HCT116 (cell line): Measurements from ENCODE around the gene TAMALIN. TPM values are rescaled to one million over a fixed set of nuclear protein-coding genes. Genes with fewer than 3 reads are reported as not detected.

ENCODE experiments used
- ATAC-seq: fragments of 200-7000 bp; cut with Tn5 transposase; 2 replicates; pipeline ENCODE4 v1.9.1; 2020; ENCODE audit warnings: mild to moderate bottlenecking, moderate library complexity
- BruUV-seq: library from RNA; stranded (reverse); fragments of 400-500 nt; replicated peaks from 2 replicates; lab custom pipeline; 2021; lab: Mats Ljungman, UMichigan
- CTCF ChIA-PET: fragments of 300-600 bp; sonication (Branson Sonifier 250); formaldehyde crosslinking; loops from one replicate; lab custom pipeline; 2021; ENCODE audit warnings: antibody characterized with exemption; lab: Charles Lee
- POLR2A ChIA-PET: fragments of 300-600, 350-600 bp; sonication (Branson Sonifier 250); formaldehyde crosslinking; loops from one replicate; lab custom pipeline; 2021; ENCODE audit warnings: antibody characterized with exemption; lab: Charles Lee
- RAD21 ChIA-PET, 2 experiments: fragments of 300-600 bp; sonication (Branson Sonifier 250); formaldehyde crosslinking; loops; one replicate each; lab custom pipeline; 2023; ENCODE audit warnings: low total read pairs in 2 of 2; ENCODE audit not compliant: uncharacterized antibody in 2 of 2, unreplicated experiment in 2 of 2, low non-redundant PET in 1 of 2; lab: Charles Lee
- DNase-seq: peaks from one replicate; pipeline ENCODE4 v3.0.0-alpha.2; 2010; ENCODE audit warnings: low read depth, low spot score
- H2AFZ ChIP-seq: fragments of 200-600 bp; shearing (Covaris generic), sonication (generic); 2 replicates; pipeline ENCODE4 v1.6.1; 2017; ENCODE audit warnings: low read depth, mixed run types, mixed read lengths, antibody characterized with exemption, low read length; ENCODE audit not compliant: poor library complexity, severe bottlenecking
- H3K27ac ChIP-seq: 2 replicates; pipeline ENCODE4 v1.5.1; 2012; ENCODE audit warnings: low read depth, low read length
- H3K27me3 ChIP-seq: fragments of 200-600 bp; sonication (generic); 2 replicates; pipeline ENCODE4 v1.6.1; 2016; ENCODE audit warnings: mixed run types, low read length, mixed read lengths; ENCODE audit not compliant: insufficient read depth
- H3K36me3 ChIP-seq, 2 experiments: fragments of 200-500 bp in 1 of 2; fragments of 200-600 bp in 1 of 2; sonication (Bioruptor generic) in 1 of 2; sonication (generic) in 1 of 2; 2 replicates each; pipeline versions ENCODE4 v1.5.1 to v1.6.1; 2014 to 2016; ENCODE audit warnings: low read length in 2 of 2, inconsistent platforms in 1 of 2, mixed read lengths in 1 of 2, mixed run types in 1 of 2; ENCODE audit not compliant: insufficient read depth in 2 of 2, control insufficient read depth in 1 of 2
- H3K4me1 ChIP-seq, 2 experiments: fragments of 200-600 bp in 1 of 2; sonication (generic) in 1 of 2; 2 replicates each; pipeline versions ENCODE4 v1.5.1 to v1.6.1; 2012 to 2017; ENCODE audit warnings: low read length in 2 of 2, inconsistent platforms in 1 of 2, mild to moderate bottlenecking in 1 of 2, mixed read lengths in 1 of 2, mixed run types in 1 of 2, moderate library complexity in 1 of 2; ENCODE audit not compliant: insufficient read depth in 2 of 2, control insufficient read depth in 1 of 2
- H3K4me2 ChIP-seq: fragments of 200-600 bp; sonication (generic); 2 replicates; pipeline ENCODE4 v1.6.1; 2017; ENCODE audit warnings: mixed run types, low read length, mixed read lengths
- H3K4me3 ChIP-seq, 2 experiments: fragments of 200-600 bp in 1 of 2; sonication (generic) in 1 of 2; replicated peaks in 1 of 2; 2 replicates each; pipeline ENCODE4 v1.5.1; 2011 to 2016; ENCODE audit warnings: low read length in 2 of 2, control low read depth in 1 of 2, low read depth in 1 of 2, mild to moderate bottlenecking in 1 of 2, mixed read lengths in 1 of 2, mixed run types in 1 of 2
- H3K79me2 ChIP-seq: fragments of 200-600 bp; sonication (generic); 2 replicates; pipeline ENCODE4 v1.6.1; 2017; ENCODE audit warnings: mild to moderate bottlenecking, mixed run types, low read length, moderate library complexity, mixed read lengths; ENCODE audit not compliant: insufficient read depth
- H3K9ac ChIP-seq: fragments of 200-600 bp; sonication (generic); 2 replicates; pipeline ENCODE4 v1.6.1; 2016; ENCODE audit warnings: low read length, mixed read lengths
- H3K9me2 ChIP-seq: fragments of 200-600 bp; sonication (generic), shearing (Covaris generic); 2 replicates; pipeline ENCODE4 v1.6.1; 2017; ENCODE audit warnings: mixed run types, mild to moderate bottlenecking, moderate library complexity; ENCODE audit not compliant: insufficient read depth
- H3K9me3 ChIP-seq, 2 experiments: fragments of 200-500 bp in 1 of 2; fragments of 200-600 bp in 1 of 2; sonication (Bioruptor generic) in 1 of 2; sonication (generic) in 1 of 2; 2 replicates each; pipeline ENCODE4 v1.6.1; 2014 to 2017; ENCODE audit warnings: low read length in 2 of 2, mixed read lengths in 2 of 2, inconsistent platforms in 1 of 2, low read depth in 1 of 2, mild to moderate bottlenecking in 1 of 2, mixed run types in 1 of 2, moderate library complexity in 1 of 2; ENCODE audit not compliant: control insufficient read depth in 1 of 2, insufficient read depth in 1 of 2
- H4K20me1 ChIP-seq: fragments of 200-600 bp; sonication (generic), shearing (Covaris generic); 2 replicates; pipeline ENCODE4 v1.6.1; 2017; ENCODE audit warnings: mixed run types, mild to moderate bottlenecking, moderate library complexity; ENCODE audit not compliant: insufficient read depth
- EZH2phosphoT487 ChIP-seq: fragments of 200-600 bp; IDR thresholded peaks from 2 replicates; pipeline ENCODE4 v1.6.1; 2018; ENCODE audit warnings: antibody characterized with exemption, borderline replicate concordance
- POLR2A ChIP-seq: IDR thresholded peaks from 2 replicates; pipeline ENCODE4 v1.7.0; 2011; ENCODE audit warnings: borderline replicate concordance; ENCODE audit not compliant: insufficient read depth, insufficient read length; ENCODE audit errors: extremely low read depth
- TCF7L2 ChIP-seq: IDR thresholded peaks from 2 replicates; pipeline ENCODE4 v1.7.0; 2011; ENCODE audit warnings: borderline replicate concordance, inconsistent platforms; ENCODE audit not compliant: insufficient read depth, insufficient read length; ENCODE audit errors: extremely low read depth
- intact Hi-C: fragments of 100-400 bp; cut with micrococcal nuclease; formaldehyde crosslinking; loops from 2 replicates; pipeline ENCODE4 v1.10.0; 2022
- total RNA-seq: library from RNA; stranded (reverse); gene quantifications from one replicate; pipeline ENCODE4 v1.2.1, GENCODE V29; 2021; ENCODE audit not compliant: unreplicated experiment
- TF ChIP-seq, protein P1 (sequence below): IDR thresholded peaks from 2 replicates; pipeline ENCODE4 v1.6.1; 2011; ENCODE audit warnings: mild to moderate bottlenecking, low read length, moderate library complexity; ENCODE audit not compliant: insufficient replicate concordance; ENCODE audit errors: extremely low read depth
- TF ChIP-seq, protein P2 (sequence below): IDR thresholded peaks from 2 replicates; pipeline ENCODE4 v1.6.1; 2012

TAMALIN gene
- total RNA-seq, 1 experiment from 2014 or later, result 1.1 TPM

DNA sequence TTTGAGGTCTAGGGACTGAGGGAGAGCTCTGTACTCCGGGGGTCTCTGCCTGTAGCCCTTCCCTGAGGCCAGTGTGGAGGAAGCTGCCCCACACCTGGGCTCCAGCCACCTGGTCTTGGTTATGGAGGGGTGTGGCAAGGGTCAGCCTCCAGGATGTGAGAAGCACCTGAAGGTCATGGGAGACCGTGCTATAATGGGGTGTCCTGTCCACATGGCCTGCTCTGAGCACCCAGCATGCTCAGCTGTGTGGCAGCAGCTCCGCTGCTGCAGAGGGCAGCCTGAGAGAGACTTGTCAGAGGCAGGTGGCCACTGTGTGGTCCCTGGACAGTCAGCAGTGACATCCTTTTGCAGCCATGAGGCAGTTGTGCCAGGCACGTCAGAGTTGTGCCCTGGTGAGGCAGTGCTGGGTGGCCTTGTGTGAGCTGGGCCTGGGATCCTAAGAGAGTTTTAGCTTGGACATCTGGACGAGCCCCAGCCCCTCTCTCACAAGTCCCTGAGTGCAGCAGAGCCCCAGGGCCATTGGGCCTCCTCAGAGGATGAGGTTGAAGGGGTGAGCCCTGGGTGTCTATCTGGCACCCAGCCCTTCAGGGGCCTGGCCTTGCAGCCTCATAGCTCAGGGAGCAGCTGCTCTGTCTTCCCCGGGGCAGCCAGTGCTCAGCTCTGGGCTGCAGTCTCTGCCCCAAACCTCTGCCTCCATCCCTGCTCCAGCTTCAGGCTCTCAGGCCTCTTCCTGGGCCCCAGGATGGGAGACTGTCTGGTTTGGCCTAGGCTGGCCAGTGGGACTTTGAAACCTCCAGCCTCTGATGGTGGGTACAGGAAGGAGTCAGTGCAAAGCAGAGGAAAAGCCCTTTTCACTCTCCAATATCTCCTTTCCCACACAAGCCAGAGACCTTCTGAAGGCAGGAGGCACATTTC, 55.7 kb downstream of the TAMALIN start (continued):
- TF ChIP-seq, protein P1, sequence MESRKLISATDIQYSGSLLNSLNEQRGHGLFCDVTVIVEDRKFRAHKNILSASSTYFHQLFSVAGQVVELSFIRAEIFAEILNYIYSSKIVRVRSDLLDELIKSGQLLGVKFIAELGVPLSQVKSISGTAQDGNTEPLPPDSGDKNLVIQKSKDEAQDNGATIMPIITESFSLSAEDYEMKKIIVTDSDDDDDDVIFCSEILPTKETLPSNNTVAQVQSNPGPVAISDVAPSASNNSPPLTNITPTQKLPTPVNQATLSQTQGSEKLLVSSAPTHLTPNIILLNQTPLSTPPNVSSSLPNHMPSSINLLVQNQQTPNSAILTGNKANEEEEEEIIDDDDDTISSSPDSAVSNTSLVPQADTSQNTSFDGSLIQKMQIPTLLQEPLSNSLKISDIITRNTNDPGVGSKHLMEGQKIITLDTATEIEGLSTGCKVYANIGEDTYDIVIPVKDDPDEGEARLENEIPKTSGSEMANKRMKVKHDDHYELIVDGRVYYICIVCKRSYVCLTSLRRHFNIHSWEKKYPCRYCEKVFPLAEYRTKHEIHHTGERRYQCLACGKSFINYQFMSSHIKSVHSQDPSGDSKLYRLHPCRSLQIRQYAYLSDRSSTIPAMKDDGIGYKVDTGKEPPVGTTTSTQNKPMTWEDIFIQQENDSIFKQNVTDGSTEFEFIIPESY, result no peak
- no peak for TF ChIP-seq EZH2phosphoT487
- no peak for TF ChIP-seq POLR2A

DNA sequence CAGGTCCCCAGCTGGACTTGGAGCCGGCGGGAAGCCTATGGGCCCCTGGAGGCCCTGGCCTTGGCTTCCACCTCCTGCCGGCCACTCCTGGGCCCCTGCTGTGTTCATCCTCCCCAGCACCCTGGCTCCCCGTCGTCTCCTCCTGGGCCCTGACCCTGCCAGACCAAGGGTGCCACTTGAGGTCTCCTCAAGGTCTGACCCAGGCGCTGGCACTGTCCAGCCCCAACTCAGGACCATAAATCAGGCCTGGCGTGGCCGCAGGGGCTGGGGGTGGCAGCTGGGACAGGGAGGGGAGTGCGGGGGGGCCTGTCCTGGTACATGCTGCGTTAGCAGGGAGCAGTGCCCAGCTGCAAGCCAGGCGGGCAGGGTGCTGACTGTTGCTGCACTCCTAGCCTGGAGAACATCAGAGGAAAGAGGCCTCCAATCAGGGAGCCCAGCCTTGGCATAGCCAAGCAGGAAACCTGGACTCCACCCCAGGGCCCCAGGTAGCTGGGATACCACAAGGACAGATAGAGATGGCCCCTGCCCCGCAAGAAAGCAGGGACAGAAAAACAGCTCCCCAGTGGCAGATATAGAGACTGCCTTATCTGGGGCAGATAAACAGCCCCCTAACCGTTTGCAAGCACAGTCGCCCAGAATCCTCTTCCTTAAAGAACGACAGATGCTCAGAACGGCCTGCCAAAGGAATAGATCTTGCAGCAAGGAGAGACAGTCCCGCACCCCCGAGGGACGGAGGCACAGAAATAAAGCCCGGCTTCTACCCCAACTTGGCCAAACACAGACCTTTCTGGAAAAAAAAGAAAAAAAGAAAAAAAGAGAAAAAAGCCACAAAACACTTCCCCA, 56.6 kb downstream of the TAMALIN start:
- Histone ChIP-seq H3K4me1 (peaks cover 0 to 20% of the 10 kb centered on the region in 2 experiments; a peak in 2 of 4 replicates), H3K9me2 (no peaks in the 10 kb centered on the region), H3K4me3 (no peak overlapping the region), H4K20me1 (no peaks in the 10 kb centered on the region), H3K27me3 (no peaks in the 10 kb centered on the region), H3K27ac (no peak overlapping the region), H3K4me2 (peak overlapping the region; percentile 44; the same call in 1 of the 2 replicates), H3K9ac (0 out of 2 replicates have a peak overlapping the region, but pooled peaks have one; percentile 20), H3K9me3 (no peaks in the 10 kb centered on the region), H3K36me3 (no peaks in the 10 kb centered on the region; a peak in 1 of 4 replicates), H2AFZ (no peak overlapping the region), H3K79me2 (no peaks in the 10 kb centered on the region)
- ChIA-PET POLR2A (interaction anchor here (1.4 to 2.2 kb wide), 2 partner anchors 12 to 13 kb away, joined by 7 to 15 read pairs; partner anchors contain the start of gene NR4A1), CTCF (interaction anchor here (5.7 kb wide), 1 partner anchor 38 kb away, joined by 27 read pairs; no protein-coding TSS in a partner anchor), RAD21 (interaction anchor here in 1 of 2 experiments (0.6 kb wide), 1 partner anchor 39 kb away, joined by 5 read pairs; no protein-coding TSS in a partner anchor)
- TSS peak; percentile 78 for BruUV-seq
- ATAC-seq, result peak; percentile 7; the same call in 1 of the 2 replicates
- intact Hi-C loops, result no loop called here
- DNase-seq, result no peak
- TF ChIP-seq, protein P2, sequence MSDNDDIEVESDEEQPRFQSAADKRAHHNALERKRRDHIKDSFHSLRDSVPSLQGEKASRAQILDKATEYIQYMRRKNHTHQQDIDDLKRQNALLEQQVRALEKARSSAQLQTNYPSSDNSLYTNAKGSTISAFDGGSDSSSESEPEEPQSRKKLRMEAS, result no peak
- no peak for TF ChIP-seq TCF7L2
